Upper lobe of right lung (tissue), 1 donor: ENCODE measurements around the gene TRAPPC11. TPM values are rescaled to one million over a fixed set of nuclear protein-coding genes. Genes with fewer than 3 reads are reported as not detected.

ENCODE experiments used
- ATAC-seq: fragments of 200-7000 bp; cut with Tn5 transposase; one replicate; pipeline ENCODE4 v1.9.1; 2020; ENCODE audit warnings: mild to moderate bottlenecking, moderate library complexity
- DNase-seq: peaks from one replicate; pipeline ENCODE4 v3.0.0-alpha.2; 2020
- H3K27ac ChIP-seq: fragments of 200-600 bp; one replicate; pipeline ENCODE4 v1.8.0; 2022
- H3K27me3 ChIP-seq: fragments of 200-600 bp; one replicate; pipeline ENCODE4 v1.8.0; 2022; ENCODE audit warnings: mild to moderate bottlenecking
- H3K36me3 ChIP-seq: fragments of 200-600 bp; one replicate; pipeline ENCODE4 v1.8.0; 2022
- H3K4me1 ChIP-seq: fragments of 200-600 bp; one replicate; pipeline ENCODE4 v1.8.0; 2022
- H3K4me3 ChIP-seq: fragments of 200-600 bp; one replicate; pipeline ENCODE4 v1.8.0; 2022; ENCODE audit warnings: mild to moderate bottlenecking
- H3K9me3 ChIP-seq: fragments of 200-600 bp; one replicate; pipeline ENCODE4 v1.8.0; 2022
- intact Hi-C: fragments of 100-400 bp; cut with DNase I; formaldehyde crosslinking; loops from one replicate; pipeline ENCODE4 v1.11.0; 2022
- total RNA-seq: library from RNA; stranded (reverse); fragmentation: NEBNext Ultra II Directional; extraction: Animal tissue kit (Norgen Biotek cat#: 25700); gene quantifications from one replicate; pipeline ENCODE4 v1.2.1, GENCODE V29; 2021
- TF ChIP-seq, protein P1 (sequence below): fragments of 200-600 bp; IDR thresholded peaks from one replicate; pipeline ENCODE4 v1.8.0; 2022; ENCODE audit warnings: antibody characterized with exemption
- donor health status: DM: no; HTN: yes; CAD: no; lungs with severe emphysema.

The TRAPPC11 gene
- total RNA-seq, 1 donor from 2014 or later = 31.7 TPM

- H3K4me3 ChIP-seq = no peak overlapping the region
- no peaks in the 10 kb centered on the region for H3K27me3 ChIP-seq
- TF ChIP-seq, protein P1, sequence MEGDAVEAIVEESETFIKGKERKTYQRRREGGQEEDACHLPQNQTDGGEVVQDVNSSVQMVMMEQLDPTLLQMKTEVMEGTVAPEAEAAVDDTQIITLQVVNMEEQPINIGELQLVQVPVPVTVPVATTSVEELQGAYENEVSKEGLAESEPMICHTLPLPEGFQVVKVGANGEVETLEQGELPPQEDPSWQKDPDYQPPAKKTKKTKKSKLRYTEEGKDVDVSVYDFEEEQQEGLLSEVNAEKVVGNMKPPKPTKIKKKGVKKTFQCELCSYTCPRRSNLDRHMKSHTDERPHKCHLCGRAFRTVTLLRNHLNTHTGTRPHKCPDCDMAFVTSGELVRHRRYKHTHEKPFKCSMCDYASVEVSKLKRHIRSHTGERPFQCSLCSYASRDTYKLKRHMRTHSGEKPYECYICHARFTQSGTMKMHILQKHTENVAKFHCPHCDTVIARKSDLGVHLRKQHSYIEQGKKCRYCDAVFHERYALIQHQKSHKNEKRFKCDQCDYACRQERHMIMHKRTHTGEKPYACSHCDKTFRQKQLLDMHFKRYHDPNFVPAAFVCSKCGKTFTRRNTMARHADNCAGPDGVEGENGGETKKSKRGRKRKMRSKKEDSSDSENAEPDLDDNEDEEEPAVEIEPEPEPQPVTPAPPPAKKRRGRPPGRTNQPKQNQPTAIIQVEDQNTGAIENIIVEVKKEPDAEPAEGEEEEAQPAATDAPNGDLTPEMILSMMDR = no peak
- ATAC-seq (no peak), DNase-seq (no peak)
- no peaks in the 10 kb centered on the region for H3K4me1 ChIP-seq
- no peaks in the 10 kb centered on the region for H3K9me3 ChIP-seq
- H3K27ac ChIP-seq = no peak overlapping the region
- peaks cover 88% of the 10 kb centered on the region for H3K36me3 ChIP-seq
- intact Hi-C loops = no loop called here
Observed at GRCh38 chr4:183681119-183681518, 22.0 kb downstream of the TRAPPC11 start.

DNA sequence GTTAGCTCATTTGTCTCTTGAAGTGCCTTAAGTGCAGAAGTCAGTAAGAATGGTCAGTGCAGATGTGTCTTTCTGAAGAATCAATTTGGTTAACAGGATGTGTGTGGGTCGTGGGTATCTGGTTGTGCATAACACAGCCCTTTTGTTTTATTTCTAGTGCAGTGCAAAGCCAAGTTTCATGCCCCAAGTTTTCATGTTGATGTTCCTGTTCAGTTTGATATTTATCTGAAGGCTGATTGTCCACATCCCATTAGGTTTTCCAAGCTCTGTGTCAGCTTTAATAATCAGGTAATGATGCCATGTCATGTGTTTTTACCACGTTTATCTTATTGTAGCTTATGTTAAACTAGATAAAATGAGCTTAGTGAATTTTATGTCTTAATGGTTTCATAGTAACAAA lies 27.4 kb downstream of the TRAPPC11 start:
- Histone ChIP-seq H3K9me3 (no peaks in the 10 kb centered on the region), H3K36me3 (peaks cover 72% of the 10 kb centered on the region), H3K27ac (no peak overlapping the region), H3K4me3 (no peak overlapping the region), H3K4me1 (no peaks in the 10 kb centered on the region), H3K27me3 (no peaks in the 10 kb centered on the region)
- ATAC-seq = no peak
- TF ChIP-seq, protein P1 = no peak
- intact Hi-C loops = no loop called here
- DNase-seq = no peak

GRCh38 chr4:183688216-183688615 lies 29.1 kb downstream of the TRAPPC11 start:
- H3K27ac ChIP-seq = no peak overlapping the region
- no peak overlapping the region for H3K4me3 ChIP-seq
- ATAC-seq = no peak
- TF ChIP-seq, protein P1 = no peak
- H3K36me3 ChIP-seq = peaks cover 79% of the 10 kb centered on the region
- intact Hi-C loops = no loop called here
- DNase-seq = no peak
- H3K27me3 ChIP-seq = no peaks in the 10 kb centered on the region
- no peaks in the 10 kb centered on the region for H3K4me1 ChIP-seq
- H3K9me3 ChIP-seq = no peaks in the 10 kb centered on the region

GRCh38 chr4:183691006-183691405 lies 31.9 kb downstream of the TRAPPC11 start:
- H3K27ac ChIP-seq = no peak overlapping the region
- intact Hi-C loops = no loop called here
- H3K27me3 ChIP-seq = no peaks in the 10 kb centered on the region
- no peaks in the 10 kb centered on the region for H3K9me3 ChIP-seq
- H3K4me1 ChIP-seq = no peaks in the 10 kb centered on the region
- no peak for ATAC-seq
- peaks cover 79% of the 10 kb centered on the region for H3K36me3 ChIP-seq
- no peak overlapping the region for H3K4me3 ChIP-seq
- TF ChIP-seq, protein P1 = no peak
- DNase-seq = no peak

- Histone ChIP-seq H3K4me1 (no peaks in the 10 kb centered on the region), H3K9me3 (no peaks in the 10 kb centered on the region), H3K4me3 (no peak overlapping the region), H3K27ac (no peak overlapping the region), H3K36me3 (peaks cover 79% of the 10 kb centered on the region), H3K27me3 (no peaks in the 10 kb centered on the region)
- TF ChIP-seq, protein P1 = no peak
- DNase-seq = no peak
- intact Hi-C loops = no loop called here
- no peak for ATAC-seq
Observed at GRCh38 chr4:183691897-183692296, 32.8 kb downstream of the TRAPPC11 start.

DNA sequence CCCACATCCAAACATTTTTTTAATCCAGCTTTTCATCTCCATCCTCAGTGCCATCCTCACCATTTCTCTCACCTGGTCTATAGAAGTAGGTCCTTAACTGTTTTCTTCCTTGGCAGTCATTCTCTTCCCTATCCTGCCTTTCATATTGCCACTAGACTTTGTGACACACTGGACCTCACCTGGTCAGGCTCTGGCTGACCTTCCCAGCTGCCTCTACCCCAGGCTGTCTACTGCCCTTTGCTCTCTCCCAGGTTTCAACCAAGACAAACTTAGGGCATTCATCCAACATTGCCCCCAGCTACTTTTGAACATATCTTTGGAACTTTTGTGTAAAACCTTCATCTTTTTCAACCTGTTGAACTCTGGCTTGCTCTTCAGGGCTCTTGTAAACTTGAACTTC lies 39.8 kb downstream of the TRAPPC11 start:
- DNase-seq (no peak), ATAC-seq (no peak)
- Histone ChIP-seq H3K4me3 (no peak overlapping the region), H3K36me3 (peaks cover 98% of the 10 kb centered on the region), H3K27ac (no peak overlapping the region), H3K27me3 (no peaks in the 10 kb centered on the region), H3K9me3 (no peaks in the 10 kb centered on the region), H3K4me1 (peaks cover 3% of the 10 kb centered on the region)
- TF ChIP-seq, protein P1 = no peak
- intact Hi-C loops = no loop called here
